ENCODE measurements around the gene ACAP2.
"Not testable (repeated sequence)": the region's sequence is repeated elsewhere in the genome, so short reads cannot be mapped to it uniquely, and the experiment has no call there.

ACAP2 gene

DNA sequence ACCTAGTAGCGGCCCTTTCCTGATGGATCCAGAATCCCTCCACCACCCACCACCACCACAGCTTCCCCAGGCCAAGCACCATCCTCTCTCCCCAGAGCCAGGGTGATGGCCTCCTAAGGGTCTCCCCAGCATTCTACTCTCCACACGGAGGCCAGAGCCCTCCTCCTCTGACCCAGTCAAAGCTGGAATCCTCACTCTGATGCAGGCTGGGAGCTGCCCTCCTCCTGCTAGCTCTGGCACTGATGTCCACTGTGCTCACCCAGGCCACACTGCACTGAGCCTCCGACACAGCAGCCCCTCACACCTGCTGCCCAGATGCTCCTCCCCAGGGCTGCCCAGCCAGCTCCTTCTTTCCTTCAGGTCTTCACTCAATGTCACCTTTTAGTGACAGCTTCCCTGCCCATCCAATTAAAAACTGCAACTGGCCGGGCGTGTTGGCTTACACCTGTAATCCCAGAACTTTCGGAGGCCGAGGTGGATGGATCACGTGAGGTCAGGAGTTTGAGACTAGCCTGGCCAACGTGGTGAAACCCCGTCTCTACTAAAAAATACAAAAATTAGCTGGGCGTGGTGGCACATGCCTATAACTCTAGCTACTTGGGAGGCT lies 192.9 kb downstream of the ACAP2 start:
- in situ Hi-C loops (cut with HindIII; ENCODE audit: low sequenced_read_pairs), result loop anchor here (5.0 to 10.0 kb wide), 2 partner anchors 268 to 285 kb away; no protein-coding TSS in a partner anchor

GRCh38 chr3:195249057-195249770 lies 193.6 kb downstream of the ACAP2 start:
- in situ Hi-C loops (cut with HindIII; ENCODE audit: low sequenced_read_pairs), result loop anchor here (5.0 to 10.0 kb wide), 2 partner anchors 267 to 284 kb away; no protein-coding TSS in a partner anchor

DNA sequence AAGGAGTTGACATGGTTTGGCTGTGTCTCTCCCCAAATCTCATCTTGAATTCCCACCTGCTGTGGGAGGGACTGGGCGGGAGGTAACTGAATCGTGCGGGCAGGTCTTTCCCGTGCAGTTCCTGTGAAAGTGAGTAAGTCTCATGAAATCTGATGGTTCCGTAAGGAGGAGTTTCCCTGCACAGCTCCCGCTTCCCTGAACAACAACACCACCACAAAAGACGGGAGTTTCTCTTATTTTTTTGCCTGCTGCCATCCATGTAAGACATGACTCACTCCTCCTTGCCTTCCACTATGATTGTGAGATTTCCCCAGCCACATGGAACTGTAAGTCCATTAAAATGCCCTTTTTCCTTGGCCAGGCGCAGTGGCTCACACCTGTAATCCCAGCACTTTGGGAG lies 194.5 kb downstream of the ACAP2 start:
- in situ Hi-C loops (cut with HindIII; ENCODE audit: low sequenced_read_pairs), result loop anchor here (5.0 to 10.0 kb wide), 2 partner anchors 266 to 283 kb away; no protein-coding TSS in a partner anchor

DNA sequence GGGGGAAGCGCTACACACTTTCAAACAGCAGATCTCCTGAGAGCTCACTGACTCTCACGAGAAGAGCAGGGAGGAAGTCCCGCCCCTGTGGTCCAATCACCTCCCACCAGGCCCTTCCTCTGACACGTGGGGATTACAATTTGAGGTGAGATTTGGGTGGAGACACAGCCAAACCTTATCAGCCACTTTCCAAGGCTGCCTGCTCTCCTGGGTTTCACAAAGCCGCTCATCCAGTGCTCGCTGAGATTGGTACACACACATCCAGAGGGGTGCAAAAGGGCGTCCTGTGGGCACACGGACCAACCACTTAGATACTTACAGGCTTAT lies 195.0 kb downstream of the ACAP2 start:
- in situ Hi-C loops (cut with HindIII; ENCODE audit: low sequenced_read_pairs), result loop anchor here (5.0 to 10.0 kb wide), 2 partner anchors 266 to 283 kb away; no protein-coding TSS in a partner anchor

- in situ Hi-C loops (cut with HindIII; ENCODE audit: low sequenced_read_pairs), result loop anchor here (5.0 to 10.0 kb wide), 2 partner anchors 265 to 282 kb away; no protein-coding TSS in a partner anchor
Observed at GRCh38 chr3:195247086-195247862, 195.5 kb downstream of the ACAP2 start.

- in situ Hi-C loops (cut with HindIII; ENCODE audit: low sequenced_read_pairs), result loop anchor here (5.0 to 10.0 kb wide), 2 partner anchors 264 to 282 kb away; no protein-coding TSS in a partner anchor
Observed at GRCh38 chr3:195246581-195246995, 196.2 kb downstream of the ACAP2 start.

GRCh38 chr3:195245531-195245951 lies 197.3 kb downstream of the ACAP2 start:
- in situ Hi-C loops (cut with HindIII; ENCODE audit: low sequenced_read_pairs), result loop anchor here (5.0 to 10.0 kb wide), 2 partner anchors 263 to 281 kb away; no protein-coding TSS in a partner anchor

DNA sequence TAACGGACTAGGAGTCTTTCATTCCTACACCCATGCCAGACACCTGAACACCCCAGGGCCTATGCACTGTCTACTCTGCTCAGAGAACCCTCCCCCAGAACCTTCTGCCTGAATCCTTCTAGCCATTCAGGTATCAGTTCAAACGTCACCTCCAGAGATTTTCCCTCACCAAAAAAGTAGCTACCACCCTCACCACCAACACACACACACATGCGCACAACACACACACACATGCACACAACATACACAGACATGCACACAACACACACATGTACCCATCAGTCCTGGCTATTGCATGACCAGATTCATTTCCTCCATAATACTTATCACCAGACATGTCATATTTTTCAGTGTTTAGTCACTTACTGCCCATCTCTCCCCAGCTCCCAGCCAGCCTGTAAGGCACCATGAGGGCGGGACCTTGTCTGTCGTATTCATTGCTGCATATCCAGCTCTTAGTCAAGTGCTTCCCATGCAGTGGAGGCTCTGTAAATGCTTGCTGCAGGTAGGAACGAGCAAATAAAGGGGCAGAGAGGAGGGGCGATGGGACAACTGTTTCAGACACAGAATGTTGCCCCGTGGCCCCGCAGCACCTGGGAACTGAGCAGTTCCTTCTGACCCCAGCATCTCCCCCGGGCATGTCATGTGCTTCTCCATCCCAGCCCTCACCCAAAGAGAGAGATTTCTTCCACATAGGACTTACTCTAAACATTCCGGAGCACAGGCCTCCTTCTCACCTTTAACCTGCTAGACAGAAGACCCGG lies 201.0 kb downstream of the ACAP2 start:
- in situ Hi-C loops (cut with HindIII; ENCODE audit: low sequenced_read_pairs), result loop anchor here (10.0 kb wide), 1 partner anchor 277 kb away; no protein-coding TSS in a partner anchor

DNA sequence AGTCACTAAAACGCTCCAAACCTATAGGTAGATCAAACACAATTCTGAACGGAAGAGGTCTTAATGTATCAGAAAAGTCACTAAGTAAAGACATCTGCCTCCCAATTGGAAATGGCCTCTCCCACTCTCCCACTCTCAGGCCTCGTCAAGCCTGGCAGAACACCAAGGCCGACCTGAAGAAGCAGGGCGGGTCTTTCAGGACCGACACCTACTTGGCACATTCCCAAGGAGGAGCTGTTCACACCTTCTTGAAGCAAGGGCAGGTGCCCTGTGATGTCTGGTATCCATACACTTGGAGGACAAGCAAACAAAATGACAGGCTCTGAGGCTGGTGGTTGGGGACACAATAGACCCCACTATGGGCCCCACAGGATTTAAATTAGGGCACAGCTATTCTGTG lies 201.9 kb downstream of the ACAP2 start:
- in situ Hi-C loops (cut with HindIII; ENCODE audit: low sequenced_read_pairs), result loop anchor here (10.0 kb wide), 1 partner anchor 276 kb away; no protein-coding TSS in a partner anchor

GRCh38 chr3:195240171-195240701 lies 202.6 kb downstream of the ACAP2 start:
- in situ Hi-C loops (cut with HindIII; ENCODE audit: low sequenced_read_pairs), result loop anchor here (10.0 kb wide), 1 partner anchor 275 kb away; no protein-coding TSS in a partner anchor

DNA sequence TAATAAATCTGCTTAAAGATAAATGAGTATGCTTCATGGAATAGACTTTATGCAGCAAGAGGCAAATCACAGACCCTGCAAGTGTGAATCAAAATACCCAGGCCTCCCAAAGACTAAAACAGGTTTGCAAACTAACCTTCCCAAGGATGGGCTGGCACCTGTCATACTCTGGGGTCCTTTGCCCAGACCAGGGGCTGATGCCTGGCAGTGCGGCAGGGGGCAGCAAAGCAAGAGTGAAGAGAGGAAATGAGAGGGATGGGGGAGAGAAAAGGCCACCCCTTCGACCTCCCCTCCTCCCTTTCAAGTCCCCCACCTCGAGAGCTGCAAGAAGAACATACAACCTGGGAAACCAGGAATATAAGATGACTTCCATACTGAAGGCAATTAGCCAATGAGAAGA lies 203.7 kb downstream of the ACAP2 start:
- in situ Hi-C loops (cut with HindIII; ENCODE audit: low sequenced_read_pairs), result no loop called here

DNA sequence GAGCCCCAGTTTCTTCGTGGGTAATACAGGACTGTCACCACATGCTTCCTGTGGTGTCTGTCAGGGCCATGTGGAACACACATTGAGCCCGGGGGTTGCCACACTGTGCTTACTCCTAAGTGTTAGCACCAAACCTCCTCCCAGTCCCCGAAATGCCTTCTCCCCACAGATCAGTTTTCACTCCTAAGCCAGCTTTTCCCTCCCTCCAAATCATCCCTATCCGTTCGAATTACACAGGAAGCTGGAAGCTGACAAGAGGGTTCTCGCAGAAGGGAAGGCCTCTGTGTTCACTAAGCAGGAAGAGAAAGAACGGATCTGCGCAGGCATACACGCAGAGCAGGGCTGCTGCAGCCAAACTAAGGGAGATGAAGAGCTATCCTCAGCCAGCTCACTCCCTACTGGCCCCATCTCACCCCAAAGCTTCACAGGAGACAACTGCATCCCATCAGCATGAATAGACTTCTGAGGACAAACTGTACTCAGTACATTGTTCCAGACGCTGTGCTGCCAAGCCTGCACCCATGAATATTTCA lies 204.2 kb downstream of the ACAP2 start:
- in situ Hi-C loops (cut with HindIII; ENCODE audit: low sequenced_read_pairs), result no loop called here

- in situ Hi-C loops (cut with HindIII; ENCODE audit: low sequenced_read_pairs), result no loop called here
Observed at GRCh38 chr3:195238081-195238571, 204.7 kb downstream of the ACAP2 start.

GRCh38 chr3:195236801-195237570 lies 205.8 kb downstream of the ACAP2 start:
- in situ Hi-C loops (cut with HindIII; ENCODE audit: low sequenced_read_pairs), result no loop called here

- in situ Hi-C loops (cut with HindIII; ENCODE audit: low sequenced_read_pairs), result no loop called here
Observed at GRCh38 chr3:195236076-195236798, 206.6 kb downstream of the ACAP2 start.

- in situ Hi-C loops (cut with HindIII; ENCODE audit: low sequenced_read_pairs), result no loop called here
Observed at GRCh38 chr3:195230244-195230643, 212.6 kb downstream of the ACAP2 start.

- in situ Hi-C loops (cut with HindIII; ENCODE audit: low sequenced_read_pairs), result not testable (repeated sequence)
Observed at GRCh38 chr3:195228886-195229285, 213.9 kb downstream of the ACAP2 start.

- in situ Hi-C loops (cut with HindIII; ENCODE audit: low sequenced_read_pairs), result no loop called here
Observed at GRCh38 chr3:195227871-195228270, 214.9 kb downstream of the ACAP2 start.

All from endothelial cell of hepatic sinusoid (primary cell).